ENCODE data around the gene NUDCD3.

The NUDCD3 gene

GRCh38 chr7:44333911-44334733, 156.3 kb downstream of the NUDCD3 start:
- no peak for DNase-seq (ENCODE audit: low read depth)
- H3K4me3 ChIP-seq (ENCODE audit: control insufficient read depth, low read depth, low read length) = no peak overlapping the region
- no peak for TF ChIP-seq CTCF (conservative IDR thresholded peaks at IDR 0.05; ENCODE audit: control insufficient read depth, insufficient read depth, low read depth, low read length)

GRCh38 chr7:44331682-44332081, 158.8 kb downstream of the NUDCD3 start:
- DNase-seq (ENCODE audit: low read depth) = no peak
- no peak for TF ChIP-seq CTCF (conservative IDR thresholded peaks at IDR 0.05; ENCODE audit: control insufficient read depth, insufficient read depth, low read depth, low read length)
- no peak overlapping the region for H3K4me3 ChIP-seq (ENCODE audit: control insufficient read depth, low read depth, low read length)

GRCh38 chr7:44330331-44330730, 160.1 kb downstream of the NUDCD3 start:
- DNase-seq (ENCODE audit: low read depth) = no peak
- no peak for TF ChIP-seq CTCF (conservative IDR thresholded peaks at IDR 0.05; ENCODE audit: control insufficient read depth, insufficient read depth, low read depth, low read length)
- no peak overlapping the region for H3K4me3 ChIP-seq (ENCODE audit: control insufficient read depth, low read depth, low read length)

GRCh38 chr7:44329888-44330287, 160.6 kb downstream of the NUDCD3 start:
- no peak overlapping the region for H3K4me3 ChIP-seq (ENCODE audit: control insufficient read depth, low read depth, low read length)
- DNase-seq (ENCODE audit: low read depth) = no peak
- TF ChIP-seq CTCF (conservative IDR thresholded peaks at IDR 0.05; ENCODE audit: control insufficient read depth, insufficient read depth, low read depth, low read length) = no peak
